ENCODE data around the gene STAC3.

GRCh38 chr12:57195186-57195585 is 55.8 kb downstream of the STAC3 start:
- no peak for TF ChIP-seq EZH2phosphoT487 (IDR thresholded peaks at IDR 0.05; ENCODE audit: borderline replicate concordance)
- no peak for TF ChIP-seq POLR2A (IDR thresholded peaks at IDR 0.05; ENCODE audit: borderline replicate concordance, extremely low read depth, insufficient read depth, insufficient read length)
